RPMI8226 (cell line): ENCODE results near the gene PCDHB14.
A peak's percentile ranks its signal among the peaks of the same experiment; 100 is the strongest.
"Not testable (repeated sequence)": the region's sequence is repeated elsewhere in the genome, so short reads cannot be mapped to it uniquely, and the experiment has no call there.

ENCODE experiments used
- DNase-seq: peaks from one replicate; pipeline ENCODE4 v3.0.0-alpha.2; 2015

Gene PCDHB14

DNA sequence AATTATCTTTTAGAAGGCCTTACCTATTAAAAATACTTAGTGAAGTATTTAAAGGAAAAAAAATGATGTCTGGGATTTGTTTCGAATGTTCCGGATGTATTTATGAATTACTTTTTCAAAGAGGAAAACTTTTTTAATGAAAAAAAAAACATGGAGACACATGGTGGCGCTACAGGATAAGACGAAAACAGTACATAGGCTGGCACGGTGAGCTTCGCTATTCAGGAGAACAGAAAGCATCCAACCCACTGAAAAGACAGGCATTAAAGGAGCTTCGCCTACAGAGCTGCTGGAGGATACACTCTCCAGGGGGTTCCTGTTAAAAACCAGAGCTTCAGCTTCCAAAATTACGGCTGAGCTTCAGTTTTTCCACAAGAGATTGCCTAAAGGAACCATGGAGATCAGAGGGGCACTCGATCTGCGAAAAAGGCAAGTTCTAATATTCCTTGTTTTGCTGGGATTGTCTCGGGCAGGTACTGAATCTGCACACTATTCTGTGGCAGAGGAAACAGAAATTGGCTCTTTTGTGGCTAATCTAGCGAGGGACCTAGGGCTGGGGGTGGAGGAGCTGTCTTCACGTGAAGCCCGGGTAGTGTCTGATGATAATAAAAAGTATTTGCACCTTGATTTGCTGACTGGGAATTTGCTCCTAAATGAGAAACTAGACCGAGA, at the start of gene PCDHB14:
TSS of gene PCDHB14 (plus strand) at position 232 of the 672 bp plus-strand sequence. CDS start at position 395, 163 bp downstream.
- DNase-seq = peak; percentile 33

DNA sequence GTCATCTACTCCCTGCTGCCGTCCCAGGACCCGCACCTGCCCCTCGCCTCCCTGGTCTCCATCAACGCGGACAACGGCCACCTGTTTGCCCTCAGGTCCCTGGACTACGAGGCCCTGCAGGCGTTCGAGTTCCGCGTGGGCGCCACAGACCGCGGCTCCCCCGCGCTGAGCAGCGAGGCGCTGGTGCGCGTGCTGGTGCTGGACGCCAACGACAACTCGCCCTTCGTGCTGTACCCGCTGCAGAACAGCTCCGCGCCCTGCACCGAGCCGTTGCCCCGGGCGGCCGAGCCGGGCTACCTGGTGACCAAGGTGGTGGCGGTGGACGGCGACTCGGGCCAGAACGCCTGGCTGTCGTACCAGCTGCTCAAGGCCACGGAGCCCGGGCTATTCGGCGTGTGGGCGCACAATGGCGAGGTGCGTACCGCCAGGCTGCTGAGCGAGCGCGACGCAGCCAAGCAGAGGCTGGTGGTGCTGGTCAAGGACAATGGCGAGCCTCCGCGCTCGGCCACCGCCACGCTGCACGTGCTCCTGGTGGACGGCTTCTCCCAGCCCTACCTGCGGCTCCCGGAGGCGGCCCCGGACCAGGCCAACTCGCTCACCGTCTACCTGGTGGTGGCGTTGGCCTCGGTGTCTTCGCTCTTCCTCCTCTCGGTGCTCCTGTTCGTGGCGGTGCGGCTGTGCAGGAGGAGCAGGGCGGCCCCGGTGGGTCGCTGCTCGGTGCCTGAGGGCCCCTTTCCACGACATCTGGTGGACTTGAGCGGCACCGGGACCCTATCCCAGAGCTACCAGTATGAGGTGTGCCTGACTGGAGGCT, 48.6 kb upstream of the PCDHB14 start:
- not testable (repeated sequence) for DNase-seq

DNA sequence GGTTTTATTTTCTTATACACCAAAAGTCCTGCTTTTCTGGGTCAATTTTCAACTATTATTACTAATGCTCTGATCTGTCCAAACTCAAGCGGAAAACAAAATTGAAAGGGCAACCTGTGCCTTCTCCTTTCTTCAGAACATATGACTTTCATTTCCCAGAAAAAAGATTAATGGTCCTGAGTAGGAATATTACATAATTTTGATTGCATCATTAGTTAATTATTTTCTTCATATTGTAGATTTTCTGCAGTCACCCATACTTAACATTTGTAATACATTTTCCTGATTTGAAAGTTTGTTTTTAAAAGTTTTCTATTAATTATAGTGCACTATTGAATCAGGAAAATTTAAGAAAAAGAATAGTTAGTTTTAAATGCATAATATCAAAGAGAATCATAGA, 47.2 kb upstream of the PCDHB14 start:
- no peak for DNase-seq

DNA sequence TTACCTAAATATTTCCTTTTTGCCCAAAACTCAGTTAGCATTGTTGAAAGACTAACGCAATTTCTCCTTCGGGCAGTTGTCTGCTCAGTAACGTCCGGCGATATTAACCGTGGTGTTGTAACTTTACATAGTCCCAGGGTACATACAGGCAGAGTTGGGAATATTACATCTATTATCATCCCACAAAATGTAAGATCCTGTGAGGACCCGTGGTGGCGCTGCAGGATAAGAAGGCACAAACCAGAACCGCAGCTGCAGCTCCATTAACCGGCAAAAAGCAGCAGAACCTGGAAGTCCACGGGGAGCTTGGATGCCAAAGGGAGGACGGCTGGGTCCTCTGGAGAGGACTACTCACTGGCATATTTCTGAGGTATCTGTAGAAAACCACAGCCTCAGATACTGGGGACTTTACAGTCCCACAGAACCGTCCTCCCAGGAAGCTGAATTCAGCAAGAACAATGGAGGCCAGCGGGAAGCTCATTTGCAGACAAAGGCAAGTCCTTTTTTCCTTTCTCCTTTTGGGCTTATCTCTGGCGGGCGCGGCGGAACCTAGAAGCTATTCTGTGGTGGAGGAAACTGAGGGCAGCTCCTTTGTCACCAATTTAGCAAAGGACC, 45.5 kb upstream of the PCDHB14 start, which contains the start of gene PCDHB8:
TSS of gene PCDHB8 (plus strand) at position 214 of the 615 bp plus-strand sequence. CDS start at position 459, 245 bp downstream.
- DNase-seq = not testable (repeated sequence)

DNA sequence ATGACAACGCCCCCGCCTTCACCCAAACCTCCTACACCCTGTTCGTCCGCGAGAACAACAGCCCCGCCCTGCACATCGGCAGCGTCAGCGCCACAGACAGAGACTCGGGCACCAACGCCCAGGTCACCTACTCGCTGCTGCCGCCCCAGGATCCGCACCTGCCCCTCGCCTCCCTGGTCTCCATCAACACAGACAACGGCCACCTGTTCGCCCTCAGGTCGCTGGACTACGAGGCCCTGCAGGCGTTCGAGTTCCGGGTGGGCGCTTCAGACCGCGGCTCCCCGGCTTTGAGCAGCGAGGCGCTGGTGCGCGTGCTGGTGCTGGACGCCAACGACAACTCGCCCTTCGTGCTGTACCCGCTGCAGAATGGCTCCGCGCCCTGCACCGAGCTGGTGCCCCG, 43.8 kb upstream of the PCDHB14 start:
- not testable (repeated sequence) for DNase-seq

DNA sequence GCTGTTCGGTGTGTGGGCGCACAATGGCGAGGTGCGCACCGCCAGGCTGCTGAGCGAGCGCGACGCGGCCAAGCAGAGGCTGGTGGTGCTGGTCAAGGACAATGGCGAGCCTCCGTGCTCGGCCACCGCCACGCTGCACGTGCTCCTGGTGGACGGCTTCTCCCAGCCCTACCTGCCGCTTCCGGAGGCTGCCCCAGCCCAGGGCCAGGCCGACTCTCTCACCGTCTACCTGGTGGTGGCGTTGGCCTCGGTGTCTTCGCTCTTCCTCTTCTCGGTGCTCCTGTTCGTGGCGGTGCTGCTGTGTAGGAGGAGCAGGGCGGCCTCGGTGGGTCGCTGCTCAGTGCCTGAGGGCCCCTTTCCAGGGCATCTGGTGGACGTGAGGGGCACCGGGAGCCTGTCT, 43.3 kb upstream of the PCDHB14 start:
- not testable (repeated sequence) for DNase-seq

DNA sequence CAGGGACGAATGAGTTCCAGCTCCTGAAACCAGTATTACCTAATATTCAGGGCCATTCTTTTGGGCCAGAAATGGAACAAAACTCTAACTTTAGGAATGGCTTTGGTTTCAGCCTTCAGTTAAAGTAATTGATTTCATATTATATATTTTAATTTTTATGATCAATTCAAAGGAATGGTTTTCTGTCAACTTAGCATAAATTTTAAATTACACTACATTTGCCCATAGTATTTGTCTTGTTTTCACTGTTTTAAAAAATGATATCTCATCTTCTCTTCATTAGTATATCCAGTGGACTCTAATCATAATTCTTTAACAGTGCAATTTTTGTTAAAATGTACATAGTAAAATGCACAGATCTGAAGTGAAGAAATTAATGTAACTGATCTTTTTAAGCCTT, 42.8 kb upstream of the PCDHB14 start:
- no peak for DNase-seq

DNA sequence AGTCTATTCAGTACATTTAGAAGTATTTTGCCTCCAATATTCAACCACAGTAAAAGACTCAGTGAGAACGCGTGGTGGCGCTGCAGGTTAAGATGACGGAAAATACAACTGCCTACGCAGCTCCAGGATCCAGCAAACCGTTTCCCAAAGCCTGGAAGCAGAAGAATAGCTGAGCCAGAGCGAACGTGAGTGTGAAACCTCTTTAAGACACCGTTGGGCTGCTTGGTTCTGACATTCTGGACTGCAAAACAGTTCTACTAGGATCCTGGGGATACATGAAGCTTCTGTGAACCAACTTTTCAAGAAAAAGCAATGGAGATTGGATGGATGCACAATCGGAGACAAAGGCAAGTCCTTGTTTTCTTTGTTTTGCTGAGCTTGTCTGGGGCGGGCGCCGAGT, 40.9 kb upstream of the PCDHB14 start, which contains the start of gene PCDHB16:
TSS of gene PCDHB16 (plus strand) at position 140 of the 400 bp plus-strand sequence. CDS start at position 313, 173 bp downstream.
- no peak for DNase-seq

DNA sequence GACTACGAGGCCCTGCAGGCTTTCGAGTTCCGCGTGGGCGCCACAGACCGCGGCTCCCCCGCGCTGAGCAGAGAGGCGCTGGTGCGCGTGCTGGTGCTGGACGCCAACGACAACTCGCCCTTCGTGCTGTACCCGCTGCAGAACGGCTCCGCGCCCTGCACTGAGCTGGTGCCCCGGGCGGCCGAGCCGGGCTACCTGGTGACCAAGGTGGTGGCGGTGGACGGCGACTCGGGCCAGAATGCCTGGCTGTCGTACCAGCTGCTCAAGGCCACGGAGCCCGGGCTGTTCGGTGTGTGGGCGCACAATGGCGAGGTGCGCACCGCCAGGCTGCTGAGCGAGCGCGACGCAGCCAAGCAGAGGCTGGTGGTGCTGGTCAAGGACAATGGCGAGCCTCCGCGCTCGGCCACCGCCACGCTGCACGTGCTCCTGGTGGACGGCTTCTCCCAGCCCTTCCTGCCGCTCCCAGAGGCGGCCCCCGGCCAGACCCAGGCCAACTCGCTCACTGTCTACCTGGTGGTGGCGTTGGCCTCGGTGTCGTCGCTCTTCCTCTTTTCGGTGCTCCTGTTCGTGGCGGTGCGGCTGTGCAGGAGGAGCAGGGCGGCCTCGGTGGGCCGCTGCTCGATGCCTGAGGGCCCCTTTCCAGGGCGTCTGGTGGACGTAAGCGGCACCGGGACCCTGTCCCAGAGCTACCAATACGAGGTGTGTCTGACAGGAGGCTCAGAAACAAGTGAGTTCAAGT, 38.9 kb upstream of the PCDHB14 start:
- DNase-seq = not testable (repeated sequence)

DNA sequence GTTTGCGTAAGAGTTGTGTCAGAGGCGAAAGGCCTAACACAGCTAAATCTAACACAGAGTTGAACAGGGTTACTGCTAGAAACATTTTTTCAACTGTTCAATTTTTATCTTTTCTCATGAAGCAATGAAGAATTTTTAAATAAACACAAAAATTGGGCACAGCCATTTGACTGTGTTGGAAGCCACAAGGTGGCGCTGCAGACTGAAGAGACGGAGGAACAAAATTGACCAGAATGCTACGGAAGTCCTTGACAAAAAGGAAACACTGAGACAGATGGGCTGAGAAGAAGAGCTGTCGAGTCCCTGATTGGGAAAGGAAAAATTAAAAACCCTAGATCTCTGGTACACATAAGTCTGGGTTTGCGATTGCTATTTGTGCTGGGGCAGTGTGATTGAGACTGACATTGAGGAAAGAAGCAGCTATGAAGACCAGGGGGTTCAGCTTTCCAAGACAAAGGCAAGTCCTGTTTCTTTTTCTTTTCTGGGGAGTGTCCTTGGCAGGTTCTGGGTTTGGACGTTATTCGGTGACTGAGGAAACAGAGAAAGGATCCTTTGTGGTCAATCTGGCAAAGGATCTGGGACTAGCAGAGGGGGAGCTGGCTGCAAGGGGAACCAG, 36.1 kb upstream of the PCDHB14 start, which contains the start of gene PCDHB9:
TSS of gene PCDHB9 (plus strand) at position 265 of the 616 bp plus-strand sequence. CDS start at position 423, 158 bp downstream.
- DNase-seq = peak; percentile 25

DNA sequence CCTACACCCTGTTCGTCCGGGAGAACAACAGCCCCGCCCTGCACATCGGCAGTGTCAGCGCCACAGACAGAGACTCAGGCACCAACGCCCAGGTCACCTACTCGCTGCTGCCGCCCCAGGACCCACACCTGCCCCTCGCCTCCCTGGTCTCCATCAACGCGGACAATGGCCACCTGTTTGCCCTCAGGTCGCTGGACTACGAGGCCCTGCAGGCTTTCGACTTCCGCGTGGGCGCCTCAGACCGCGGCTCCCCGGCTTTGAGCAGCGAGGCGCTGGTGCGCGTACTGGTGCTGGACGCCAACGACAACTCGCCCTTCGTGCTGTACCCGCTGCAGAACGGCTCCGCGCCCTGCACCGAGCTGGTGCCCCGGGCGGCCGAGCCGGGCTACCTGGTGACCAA, 34.5 kb upstream of the PCDHB14 start:
- DNase-seq = not testable (repeated sequence)

DNA sequence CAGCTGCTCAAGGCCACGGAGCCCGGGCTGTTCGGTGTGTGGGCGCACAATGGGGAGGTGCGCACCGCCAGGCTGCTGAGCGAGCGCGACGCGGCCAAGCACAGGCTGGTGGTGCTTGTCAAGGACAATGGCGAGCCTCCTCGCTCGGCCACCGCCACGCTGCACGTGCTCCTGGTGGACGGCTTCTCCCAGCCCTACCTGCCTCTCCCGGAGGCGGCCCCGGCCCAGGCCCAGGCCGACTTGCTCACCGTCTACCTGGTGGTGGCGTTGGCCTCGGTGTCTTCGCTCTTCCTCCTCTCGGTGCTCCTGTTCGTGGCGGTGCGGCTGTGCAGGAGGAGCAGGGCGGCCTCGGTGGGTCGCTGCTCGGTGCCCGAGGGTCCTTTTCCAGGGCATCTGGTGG, 34.0 kb upstream of the PCDHB14 start:
- not testable (repeated sequence) for DNase-seq

DNA sequence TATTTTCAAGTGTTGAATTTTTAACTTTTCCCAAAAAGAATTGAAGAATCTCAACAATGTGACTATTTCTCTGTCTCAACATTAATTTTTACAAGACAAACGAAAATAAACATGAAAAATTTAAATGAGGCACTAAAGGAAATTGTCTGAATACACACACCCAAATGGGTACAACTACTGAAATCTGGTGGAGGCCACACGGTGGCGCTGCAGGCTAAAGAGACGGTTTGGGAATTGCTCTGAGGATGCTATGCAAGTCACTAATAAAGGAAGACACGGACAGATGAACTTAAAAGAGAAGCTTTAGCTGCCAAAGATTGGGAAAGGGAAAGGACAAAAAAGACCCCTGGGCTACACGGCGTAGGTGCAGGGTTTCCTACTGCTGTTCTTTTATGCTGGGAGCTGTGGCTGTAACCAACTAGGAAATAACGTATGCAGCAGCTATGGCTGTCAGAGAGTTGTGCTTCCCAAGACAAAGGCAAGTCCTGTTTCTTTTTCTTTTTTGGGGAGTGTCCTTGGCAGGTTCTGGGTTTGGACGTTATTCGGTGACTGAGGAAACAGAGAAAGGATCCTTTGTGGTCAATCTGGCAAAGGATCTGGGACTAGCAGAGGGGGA, 30.9 kb upstream of the PCDHB14 start, which contains the start of gene PCDHB10:
TSS of gene PCDHB10 (plus strand) at position 244 of the 616 bp plus-strand sequence. CDS start at position 444, 200 bp downstream.
- peak; percentile 34 for DNase-seq

DNA sequence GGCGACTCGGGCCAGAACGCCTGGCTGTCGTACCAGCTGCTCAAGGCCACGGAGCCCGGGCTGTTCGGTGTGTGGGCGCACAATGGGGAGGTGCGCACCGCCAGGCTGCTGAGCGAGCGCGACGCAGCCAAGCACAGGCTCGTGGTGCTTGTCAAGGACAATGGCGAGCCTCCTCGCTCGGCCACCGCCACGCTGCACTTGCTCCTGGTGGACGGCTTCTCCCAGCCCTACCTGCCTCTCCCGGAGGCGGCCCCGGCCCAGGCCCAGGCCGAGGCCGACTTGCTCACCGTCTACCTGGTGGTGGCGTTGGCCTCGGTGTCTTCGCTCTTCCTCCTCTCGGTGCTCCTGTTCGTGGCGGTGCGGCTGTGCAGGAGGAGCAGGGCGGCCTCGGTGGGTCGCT, 28.8 kb upstream of the PCDHB14 start:
- DNase-seq = not testable (repeated sequence)

DNA sequence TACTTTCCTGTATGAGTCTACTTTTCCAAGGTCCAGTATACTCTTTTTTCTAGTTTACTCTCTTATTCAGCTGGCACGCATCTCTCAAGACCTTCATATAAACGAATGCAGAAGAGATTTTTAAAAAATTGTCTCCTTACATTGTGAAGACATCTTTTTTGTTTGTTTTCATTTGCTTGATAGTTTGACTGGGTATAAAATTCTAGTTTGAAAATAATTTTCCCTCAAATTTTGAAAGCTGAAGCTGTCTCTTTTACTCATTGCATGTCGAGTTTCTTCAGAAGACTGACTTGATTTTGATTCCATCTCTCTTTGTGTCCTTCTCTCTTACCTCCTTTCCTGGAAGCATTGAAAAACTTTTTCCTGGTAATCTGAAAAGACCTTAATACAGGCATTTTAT, 26.8 kb upstream of the PCDHB14 start:
- no peak for DNase-seq

DNA sequence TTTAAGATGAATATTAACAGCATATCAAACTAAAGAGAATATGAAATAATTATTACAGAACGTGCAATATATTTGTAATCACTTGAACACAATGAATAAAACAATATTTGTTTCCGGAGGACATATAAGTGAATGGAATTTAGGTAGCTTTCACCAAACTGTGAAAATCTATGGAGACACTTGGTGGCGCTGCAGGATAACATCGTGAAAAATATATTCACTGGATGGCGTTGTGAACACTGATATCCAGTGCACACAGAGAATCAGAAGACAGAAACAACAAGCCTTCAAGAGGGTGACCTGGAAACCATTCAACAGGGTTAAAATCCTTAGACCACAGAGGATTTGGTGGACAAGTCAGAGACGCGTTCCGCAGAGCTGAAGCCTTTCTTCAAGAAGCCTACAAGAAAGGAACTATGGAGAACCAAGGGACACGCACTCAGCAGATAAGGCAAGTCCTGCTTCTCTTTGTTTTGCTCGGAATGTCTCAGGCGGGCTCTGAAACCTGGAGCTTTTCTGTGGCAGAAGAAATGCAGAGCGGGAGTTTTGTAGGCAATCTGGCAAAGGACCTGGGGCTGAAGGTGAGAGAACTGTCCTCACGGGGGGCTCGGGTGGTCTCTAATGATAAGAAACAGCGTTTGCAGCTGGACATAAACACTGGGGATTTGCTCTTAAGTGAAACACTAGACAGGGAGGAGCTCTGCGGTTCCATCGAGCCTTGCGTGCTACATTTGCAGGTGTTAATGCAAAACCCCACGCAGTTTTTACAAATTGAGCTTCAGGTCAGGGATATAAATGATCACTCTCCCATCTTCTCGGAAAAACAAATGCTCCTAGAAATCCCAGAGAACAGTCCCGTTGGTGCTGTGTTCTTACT, 23.5 kb upstream of the PCDHB14 start, which contains the start of gene PCDHB11:
TSS of gene PCDHB11 (plus strand) at position 269 of the 877 bp plus-strand sequence. CDS start at position 417, 148 bp downstream.
- DNase-seq = peak; percentile 19

DNA sequence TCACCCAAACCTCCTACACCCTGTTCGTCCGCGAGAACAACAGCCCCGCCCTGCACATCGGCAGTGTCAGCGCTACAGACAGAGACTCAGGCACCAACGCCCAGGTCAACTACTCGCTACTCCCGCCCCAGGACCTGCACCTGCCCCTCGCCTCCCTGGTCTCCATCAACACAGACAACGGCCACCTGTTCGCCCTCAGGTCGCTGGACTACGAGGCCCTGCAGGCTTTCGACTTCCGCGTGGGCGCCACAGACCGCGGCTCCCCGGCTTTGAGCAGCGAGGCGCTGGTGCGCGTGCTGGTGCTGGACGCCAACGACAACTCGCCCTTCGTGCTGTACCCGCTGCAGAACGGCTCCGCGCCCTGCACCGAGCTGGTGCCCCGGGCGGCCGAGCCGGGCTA, 22.0 kb upstream of the PCDHB14 start:
- DNase-seq = not testable (repeated sequence)

DNA sequence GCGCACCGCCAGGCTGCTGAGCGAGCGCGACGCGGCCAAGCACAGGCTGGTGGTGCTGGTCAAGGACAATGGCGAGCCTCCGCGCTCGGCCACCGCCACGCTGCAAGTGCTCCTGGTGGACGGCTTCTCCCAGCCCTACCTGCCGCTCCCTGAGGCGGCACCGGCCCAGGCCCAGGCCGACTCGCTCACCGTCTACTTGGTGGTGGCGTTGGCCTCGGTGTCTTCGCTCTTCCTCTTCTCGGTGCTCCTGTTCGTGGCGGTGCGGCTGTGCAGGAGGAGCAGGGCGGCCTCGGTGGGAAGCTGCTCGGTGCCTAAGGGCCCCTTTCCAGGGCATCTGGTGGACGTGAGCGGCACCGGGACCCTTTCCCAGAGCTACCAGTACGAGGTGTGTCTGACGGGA, 21.5 kb upstream of the PCDHB14 start:
- not testable (repeated sequence) for DNase-seq

DNA sequence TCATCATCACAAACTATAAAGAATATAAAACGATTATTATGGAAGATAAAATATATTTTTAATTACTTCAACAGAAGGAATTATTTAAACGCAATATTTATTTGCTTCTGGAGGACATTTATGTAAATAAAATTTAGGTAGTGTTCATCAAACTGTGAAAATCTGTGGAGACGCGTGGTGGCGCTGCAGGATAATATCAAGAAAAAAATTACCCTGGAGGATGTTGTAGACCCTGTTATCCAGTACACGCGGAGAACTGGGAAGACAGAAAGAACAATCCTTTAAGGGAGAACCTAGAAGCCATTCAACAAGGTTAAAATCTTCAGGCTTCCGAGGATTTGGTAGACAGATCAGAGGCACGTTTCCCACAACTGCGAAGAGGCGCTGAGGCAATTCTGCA, 14.7 kb upstream of the PCDHB14 start, which contains the start of gene PCDHB12:
TSS of gene PCDHB12 (plus strand) at position 242 of the 400 bp plus-strand sequence. CDS start 189 bp downstream, outside the sequence.
- no peak for DNase-seq

DNA sequence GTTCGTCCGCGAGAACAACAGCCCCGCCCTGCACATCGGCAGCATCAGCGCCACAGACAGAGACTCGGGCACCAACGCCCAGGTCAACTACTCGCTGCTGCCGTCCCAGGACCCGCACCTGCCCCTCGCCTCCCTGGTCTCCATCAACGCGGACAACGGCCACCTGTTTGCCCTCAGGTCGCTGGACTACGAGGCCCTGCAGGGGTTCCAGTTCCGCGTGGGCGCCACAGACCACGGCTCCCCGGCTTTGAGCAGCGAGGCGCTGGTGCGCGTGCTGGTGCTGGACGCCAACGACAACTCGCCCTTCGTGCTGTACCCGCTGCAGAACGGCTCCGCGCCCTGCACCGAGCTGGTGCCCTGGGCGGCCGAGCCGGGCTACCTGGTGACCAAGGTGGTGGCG, 12.9 kb upstream of the PCDHB14 start:
- DNase-seq = not testable (repeated sequence)
